Esophagus mucosa (tissue), 1 donor: ENCODE data around the gene LRSAM1. TPM values are rescaled to one million over a fixed set of nuclear protein-coding genes. Genes with fewer than 3 reads are reported as not detected.

Experiments
- total RNA-seq: library from RNA; stranded (reverse); gene quantifications from one replicate; pipeline ENCODE4 v1.2.4, GENCODE V29; 2023
- donor health status: DM: yes; HTN: yes; CAD: no.

LRSAM1 gene
- total RNA-seq, 1 donor from 2014 or later, result 13.5 TPM

Other genes with a start within 250 kb of the LRSAM1 start
- 3.1 TPM for gene GARNL3, start 186.7 kb upstream of the LRSAM1 start, total RNA-seq
- 9.0 TPM for gene SLC2A8, start 54.3 kb upstream of the LRSAM1 start, total RNA-seq
- 3.7 TPM for gene ZNF79, start 27.1 kb upstream of the LRSAM1 start, total RNA-seq
- gene RPL12, start 104 bp upstream of the LRSAM1 start, total RNA-seq, result 1,546 TPM
- 10.1 TPM for gene STXBP1, start 160.8 kb downstream of the LRSAM1 start, total RNA-seq